ENCODE results near the gene MRPL32.

Gene MRPL32

GRCh38 chr7:42964849-42965805, 33.0 kb downstream of the MRPL32 start:
- DNase-seq (ENCODE audit: low read depth): no peak

- no peak for DNase-seq (ENCODE audit: low read depth)
Measured at GRCh38 chr7:42967391-42967790, 35.2 kb downstream of the MRPL32 start.

GRCh38 chr7:42972699-42973500, 40.7 kb downstream of the MRPL32 start:
- no peak for DNase-seq (ENCODE audit: low read depth)

GRCh38 chr7:42976371-42976770, 44.2 kb downstream of the MRPL32 start:
- no peak for DNase-seq (ENCODE audit: low read depth)

GRCh38 chr7:42978496-42978895, 46.3 kb downstream of the MRPL32 start:
- DNase-seq (ENCODE audit: low read depth): no peak

GRCh38 chr7:42980084-42980483, 47.9 kb downstream of the MRPL32 start:
- DNase-seq (ENCODE audit: low read depth): no peak

- no peak for DNase-seq (ENCODE audit: low read depth)
Measured at GRCh38 chr7:42980514-42980913, 48.3 kb downstream of the MRPL32 start.

- no peak for DNase-seq (ENCODE audit: low read depth)
Measured at GRCh38 chr7:42981601-42982000, 49.4 kb downstream of the MRPL32 start.

GRCh38 chr7:42982604-42983115, 50.5 kb downstream of the MRPL32 start:
- DNase-seq (ENCODE audit: low read depth): no peak

- DNase-seq (ENCODE audit: low read depth): no peak
Measured at GRCh38 chr7:42984137-42984536, 52.0 kb downstream of the MRPL32 start.

GRCh38 chr7:42986213-42986612, 54.0 kb downstream of the MRPL32 start:
- DNase-seq (ENCODE audit: low read depth): no peak

- no peak for DNase-seq (ENCODE audit: low read depth)
Measured at GRCh38 chr7:42986781-42987248, 54.6 kb downstream of the MRPL32 start.

Measured in stimulated activated CD8-positive, alpha-beta memory T cell treated with anti-CD3 and anti-CD28 coated beads, Interleukin-12 subunit alpha, Interleukin-12 subunit beta, amount 100 ng/mL, for 1 hour (primary cell).